ENCODE data around the gene RCC2.

RCC2 gene

GRCh38 chr1:17442841-17443240 lies 3.4 kb upstream of the RCC2 start:
- DNase-seq (ENCODE audit: low spot score), result no peak

GRCh38 chr1:17441993-17442357 lies 2.5 kb upstream of the RCC2 start:
- no peak for DNase-seq (ENCODE audit: low spot score)

GRCh38 chr1:17441265-17441992 lies 2.0 kb upstream of the RCC2 start:
- no peak for DNase-seq (ENCODE audit: low spot score)

- DNase-seq (ENCODE audit: low spot score), result no peak
Measured at GRCh38 chr1:17440827-17441168, 1.3 kb upstream of the RCC2 start.

GRCh38 chr1:17440074-17440826 lies 773 bp upstream of the RCC2 start:
- no peak for DNase-seq (ENCODE audit: low spot score)

- DNase-seq (ENCODE audit: low spot score), result peak; percentile 27
Measured at GRCh38 chr1:17438318-17439249, 893 bp downstream of the RCC2 start.

- DNase-seq (ENCODE audit: low spot score), result peak; percentile 32
Measured at GRCh38 chr1:17437580-17438317, 1.7 kb downstream of the RCC2 start.

GRCh38 chr1:17437260-17437579 lies 2.3 kb downstream of the RCC2 start:
- DNase-seq (ENCODE audit: low spot score), result no peak

- no peak for DNase-seq (ENCODE audit: low spot score)
Measured at GRCh38 chr1:17436380-17437174, 2.9 kb downstream of the RCC2 start.

- no peak for DNase-seq (ENCODE audit: low spot score)
Measured at GRCh38 chr1:17434601-17435000, 4.9 kb downstream of the RCC2 start.

GRCh38 chr1:17434016-17434415 lies 5.5 kb downstream of the RCC2 start:
- DNase-seq (ENCODE audit: low spot score), result no peak

GRCh38 chr1:17433261-17433660 lies 6.2 kb downstream of the RCC2 start:
- no peak for DNase-seq (ENCODE audit: low spot score)

GRCh38 chr1:17432412-17432811 lies 7.1 kb downstream of the RCC2 start:
- DNase-seq (ENCODE audit: low spot score), result no peak

GRCh38 chr1:17429183-17429582 lies 10.3 kb downstream of the RCC2 start:
- no peak for DNase-seq (ENCODE audit: low spot score)

- DNase-seq (ENCODE audit: low spot score), result no peak
Measured at GRCh38 chr1:17427696-17428660, 11.5 kb downstream of the RCC2 start.

GRCh38 chr1:17425806-17426600 lies 13.5 kb downstream of the RCC2 start:
- DNase-seq (ENCODE audit: low spot score), result no peak

GRCh38 chr1:17423781-17424245 lies 15.7 kb downstream of the RCC2 start:
- no peak for DNase-seq (ENCODE audit: low spot score)

- DNase-seq (ENCODE audit: low spot score), result no peak
Measured at GRCh38 chr1:17422461-17422860, 17.0 kb downstream of the RCC2 start.
